PC-9 (cell line): ENCODE measurements around the gene LVRN.

Experiments used
- CTCF ChIP-seq: fragments of 200-600 bp; sonication (generic); conservative IDR thresholded peaks from 2 replicates; pipeline ENCODE4 v1.6.1; 2017; ENCODE audit warnings: mixed run types, antibody characterized with exemption, mild to moderate bottlenecking, moderate library complexity
- EZH2 ChIP-seq: fragments of 200-600 bp; sonication (generic); IDR thresholded peaks from 2 replicates; pipeline ENCODE4 v1.8.0; 2017; ENCODE audit warnings: antibody characterized with exemption, low read depth

- TF ChIP-seq EZH2 (no peak), CTCF (no peak)
Measured at GRCh38 chr5:115952588-115952987, 9.7 kb upstream of the LVRN start.
